IPS-18c (cell line): ENCODE measurements around the gene ZMIZ1.

Experiments used
- H3K4me3 ChIP-seq: 2 replicates; pipeline ENCODE4 v1.7.0; 2013; ENCODE audit warnings: low read depth, mild to moderate bottlenecking, low read length, moderate library complexity; ENCODE audit not compliant: insufficient read depth
- H3K9me3 ChIP-seq: one replicate; pipeline ENCODE4 v1.6.1; 2013; ENCODE audit warnings: mild to moderate bottlenecking, low read length, moderate library complexity; ENCODE audit not compliant: control insufficient read depth, insufficient read depth

Gene ZMIZ1

DNA sequence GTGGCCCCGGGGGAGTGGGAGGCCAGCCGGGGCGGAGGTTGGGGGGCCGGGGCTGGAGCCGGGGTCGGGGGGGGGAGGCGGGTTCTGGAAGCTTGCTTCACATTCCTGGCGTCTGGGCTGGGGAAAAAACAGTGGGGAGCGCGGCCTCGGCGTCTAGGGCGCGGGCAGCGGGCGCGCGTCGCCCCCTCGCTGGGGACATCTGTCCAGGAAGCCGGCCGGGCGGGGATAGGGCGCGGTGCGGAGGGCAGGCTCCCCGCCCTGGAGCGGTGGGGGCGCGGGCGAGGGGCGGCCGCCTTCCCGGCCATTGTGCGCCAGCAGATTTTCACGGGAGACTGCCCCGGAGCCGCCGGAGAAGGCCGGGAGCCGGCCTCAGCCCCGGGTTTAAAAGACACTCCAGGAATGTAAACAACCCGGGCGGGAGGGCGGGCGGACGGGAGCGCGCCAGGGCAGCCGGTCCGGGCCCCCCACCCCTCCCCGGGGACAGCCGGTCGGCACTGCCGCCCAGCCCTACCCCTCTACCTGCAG, 1.4 kb downstream of the ZMIZ1 start:
- Histone ChIP-seq H3K9me3 (no peaks in the 10 kb centered on the region), H3K4me3 (peak overlapping the region; percentile 92)

DNA sequence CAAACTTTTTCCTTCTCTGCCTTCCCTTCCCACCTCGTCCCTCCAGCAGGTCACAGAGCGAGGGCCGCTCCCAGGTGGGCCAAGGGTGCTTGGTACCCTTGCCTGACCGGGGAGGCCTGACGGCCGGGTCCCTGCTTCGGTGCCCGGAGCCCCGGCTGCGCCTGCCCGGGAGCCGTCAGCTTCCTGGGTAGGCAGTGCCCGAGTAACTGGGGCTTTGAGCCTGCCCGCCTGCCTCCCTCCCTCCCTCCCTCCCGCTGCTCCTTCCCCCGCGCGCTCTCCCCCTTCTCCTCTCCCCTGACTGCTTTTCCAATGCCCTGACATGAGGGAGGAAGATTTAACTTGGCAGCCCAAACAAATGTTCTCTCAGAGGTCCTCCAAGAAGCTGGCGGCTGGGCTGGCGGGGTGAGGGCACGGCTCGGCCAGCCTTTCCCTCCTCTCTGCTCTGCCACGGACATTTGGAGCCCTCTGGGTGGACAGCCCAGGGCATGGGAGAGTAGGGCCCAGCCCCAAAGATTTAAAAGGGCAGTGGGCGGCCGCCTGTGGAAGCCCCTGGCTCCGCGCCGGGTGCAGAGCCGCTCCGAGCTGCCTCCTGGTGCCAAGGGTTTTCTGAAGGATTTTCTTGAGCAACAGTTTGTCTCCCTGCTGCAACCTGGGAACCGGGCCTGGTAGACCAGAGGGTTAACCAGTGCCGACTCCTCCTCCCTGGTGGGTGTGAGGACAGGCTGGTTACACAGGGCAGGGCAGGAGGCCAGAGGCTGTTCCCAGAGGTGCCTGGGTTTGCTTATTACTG, 2.0 kb downstream of the ZMIZ1 start:
- peak overlapping the region; percentile 92 for H3K4me3 ChIP-seq
- H3K9me3 ChIP-seq, result no peaks in the 10 kb centered on the region

DNA sequence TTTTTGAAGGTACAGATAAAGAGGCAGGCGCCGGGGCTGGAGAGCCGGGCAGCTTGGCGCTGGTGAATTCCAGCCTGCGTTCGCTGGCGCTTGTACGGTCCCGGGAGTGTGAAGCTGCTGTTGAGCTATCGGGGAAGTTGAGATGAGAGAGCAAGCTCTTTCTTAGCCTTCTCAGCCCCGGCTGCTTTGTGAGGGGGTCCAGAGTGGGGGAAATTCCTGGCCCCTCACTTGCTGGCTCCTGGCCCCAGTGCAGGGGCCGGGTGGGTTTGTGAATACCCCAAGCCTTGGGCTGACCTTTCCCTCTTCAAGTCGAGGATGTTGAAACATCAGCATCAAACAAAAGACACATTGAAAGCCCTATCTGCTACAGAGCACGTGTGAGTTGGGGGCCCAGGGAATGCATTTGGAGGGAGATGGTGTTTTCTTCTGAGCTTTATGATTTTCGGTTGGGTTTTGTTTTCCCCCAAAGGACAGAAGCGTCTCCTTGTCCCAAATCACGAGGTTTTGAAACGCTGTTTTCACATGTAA, 2.7 kb downstream of the ZMIZ1 start:
- peak overlapping the region; percentile 92 for H3K4me3 ChIP-seq
- H3K9me3 ChIP-seq, result no peaks in the 10 kb centered on the region

DNA sequence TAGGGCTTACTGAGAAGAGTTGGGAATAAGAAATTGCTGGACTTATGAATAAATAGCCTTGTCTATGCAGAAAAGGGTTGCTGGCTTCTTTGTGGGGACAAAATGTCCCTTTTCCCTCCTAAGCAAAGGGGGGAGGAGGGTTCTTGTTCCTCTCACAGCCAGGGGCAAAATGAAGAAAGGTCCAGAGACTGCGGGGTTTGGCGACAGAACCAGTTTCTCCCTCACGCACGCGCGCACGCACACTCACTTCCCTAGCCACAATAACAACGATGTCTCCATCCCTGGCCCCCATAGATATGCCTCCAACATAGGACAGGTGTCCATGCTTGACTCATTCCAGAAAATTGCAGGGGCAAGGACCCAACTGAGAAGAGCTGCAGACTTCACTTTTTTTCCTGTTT, 3.3 kb downstream of the ZMIZ1 start:
- H3K9me3 ChIP-seq, result no peaks in the 10 kb centered on the region
- no peak overlapping the region; the same call in 1 of the 2 replicates for H3K4me3 ChIP-seq

DNA sequence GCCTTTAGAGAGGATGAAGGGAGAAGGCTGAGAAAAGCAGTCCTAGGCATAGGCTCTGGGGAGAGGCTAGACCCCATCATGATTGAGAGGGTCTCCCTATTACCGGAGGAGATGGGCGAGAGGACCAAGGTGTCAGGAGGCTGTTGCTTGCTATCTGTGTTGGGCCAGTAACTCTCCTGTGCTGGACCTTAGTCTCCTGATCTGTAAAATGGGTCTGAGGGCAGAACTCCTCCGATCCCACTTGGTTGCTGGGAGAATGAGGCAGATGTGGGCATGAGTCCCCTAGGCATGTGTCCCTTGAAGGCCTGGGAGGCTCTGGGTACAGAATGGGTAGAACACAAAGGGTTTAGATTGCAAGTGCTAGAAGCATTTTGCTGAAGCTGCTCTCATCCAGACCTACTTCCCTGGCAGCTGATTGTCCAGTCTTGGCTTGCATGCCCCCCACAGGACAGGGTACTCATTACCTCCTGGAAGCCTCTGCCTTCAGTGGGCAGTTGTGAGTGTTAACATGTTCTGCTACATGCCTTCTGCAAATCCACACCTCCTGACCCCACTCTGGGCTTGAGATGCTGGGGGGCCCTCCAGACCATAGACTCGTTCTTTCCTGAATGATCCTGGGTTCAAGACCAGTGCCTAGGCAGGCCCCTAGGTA, 4.4 kb downstream of the ZMIZ1 start:
- no peaks in the 10 kb centered on the region for H3K9me3 ChIP-seq
- H3K4me3 ChIP-seq, result no peak overlapping the region

DNA sequence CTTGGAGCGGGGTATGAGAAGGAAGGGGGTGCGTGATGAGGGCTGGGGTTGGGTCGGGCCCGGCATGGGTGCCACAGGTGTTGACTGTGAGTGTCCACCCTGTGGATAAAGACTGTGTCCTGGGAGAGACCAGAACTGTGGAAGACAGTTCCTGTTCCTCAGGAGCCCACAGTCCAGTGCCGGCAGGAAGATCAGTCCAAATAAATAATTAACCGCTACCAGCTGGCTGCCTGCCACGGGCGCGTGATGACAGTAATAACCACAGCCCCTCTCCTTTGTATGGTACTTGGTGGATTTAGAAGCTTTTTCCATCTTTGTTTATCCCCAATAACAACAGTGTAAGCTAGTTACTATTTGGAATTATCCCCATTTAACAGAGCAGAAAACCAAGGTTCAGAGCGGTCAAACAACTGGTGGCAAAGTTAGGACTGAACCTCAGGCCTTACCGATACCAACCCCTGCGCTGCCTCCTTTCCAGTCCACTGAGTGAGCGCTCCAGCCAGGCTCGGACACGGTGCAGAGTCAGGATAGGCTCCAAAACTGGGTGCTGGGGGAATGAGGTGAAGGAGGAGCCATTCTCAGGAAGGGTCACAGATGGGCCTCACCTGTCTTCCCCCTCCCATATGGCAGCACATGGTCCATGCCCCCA, 5.1 kb downstream of the ZMIZ1 start:
- Histone ChIP-seq H3K9me3 (no peaks in the 10 kb centered on the region), H3K4me3 (no peak overlapping the region)

DNA sequence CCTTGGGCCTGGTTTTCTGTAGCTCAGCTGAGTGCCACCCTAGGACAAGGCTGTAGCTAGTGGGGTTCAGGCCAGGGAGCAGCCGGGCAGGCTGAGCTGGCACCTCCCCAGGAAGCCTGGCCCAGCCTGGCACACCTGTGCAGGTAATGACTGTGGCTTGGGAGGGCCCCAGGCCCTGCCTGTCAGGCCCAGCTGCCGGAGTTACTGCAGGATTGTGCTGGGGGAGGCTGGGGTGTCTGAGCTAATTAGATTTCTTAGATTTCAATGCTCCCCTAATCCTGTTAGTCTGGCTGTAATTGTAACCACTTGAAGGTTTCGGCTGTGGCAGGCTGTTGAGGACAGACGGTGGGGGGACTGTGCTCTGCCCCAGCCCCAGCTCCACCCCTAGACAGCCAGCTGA, 6.0 kb downstream of the ZMIZ1 start:
- Histone ChIP-seq H3K9me3 (no peaks in the 10 kb centered on the region), H3K4me3 (no peak overlapping the region)

DNA sequence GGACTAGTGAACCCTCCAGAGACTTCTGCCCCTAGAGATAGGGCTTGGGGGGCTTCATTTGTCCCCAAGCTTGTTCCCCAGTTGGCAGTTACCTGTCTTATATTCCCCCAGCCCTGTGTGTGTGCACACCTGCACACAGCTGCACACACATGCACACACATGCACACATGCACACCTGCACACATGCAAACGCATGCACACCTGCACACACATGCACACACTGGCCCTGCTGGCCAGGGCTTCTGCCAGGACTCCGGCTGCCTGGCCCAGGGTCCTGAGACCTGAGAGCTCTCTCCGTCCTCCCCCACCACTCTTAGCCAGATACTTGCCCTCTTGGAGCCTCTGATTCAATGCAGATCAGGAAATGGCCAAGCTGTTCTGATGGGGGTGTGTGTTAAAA, 6.7 kb downstream of the ZMIZ1 start:
- Histone ChIP-seq H3K4me3 (no peak overlapping the region), H3K9me3 (no peaks in the 10 kb centered on the region)

DNA sequence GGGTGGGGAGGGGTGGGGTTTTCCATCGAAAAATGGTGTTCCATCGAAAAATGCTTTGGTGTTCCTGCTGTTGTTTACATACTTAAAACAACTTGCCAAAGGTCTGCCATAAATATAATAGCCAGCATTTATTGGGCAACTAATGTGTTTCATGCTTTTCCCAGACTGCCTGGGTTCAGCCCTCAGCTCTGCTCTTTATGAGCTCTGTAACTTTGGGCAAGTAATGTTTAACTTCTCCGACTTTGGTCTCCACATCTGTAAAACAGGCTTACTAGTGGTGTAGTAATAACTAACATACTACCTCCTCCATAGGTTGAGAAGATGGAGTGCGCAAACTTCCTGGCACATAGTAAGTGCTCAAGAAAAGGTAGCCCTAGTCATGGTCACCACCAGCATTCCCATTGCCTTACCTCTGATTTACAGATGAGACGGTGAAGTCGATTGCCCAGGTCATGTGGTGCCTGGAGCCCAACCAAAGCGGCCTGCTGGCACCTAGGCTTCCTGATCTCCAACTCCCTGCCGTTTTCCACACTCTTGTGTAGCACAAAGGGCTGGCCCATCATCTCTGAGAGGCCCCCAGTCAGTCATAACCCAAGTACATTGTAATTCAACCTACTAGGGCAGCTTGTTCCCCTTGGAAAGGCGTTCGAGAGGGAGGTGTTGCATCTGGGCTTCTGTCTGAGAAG, 8.9 kb downstream of the ZMIZ1 start:
- Histone ChIP-seq H3K9me3 (no peaks in the 10 kb centered on the region), H3K4me3 (no peak overlapping the region)

DNA sequence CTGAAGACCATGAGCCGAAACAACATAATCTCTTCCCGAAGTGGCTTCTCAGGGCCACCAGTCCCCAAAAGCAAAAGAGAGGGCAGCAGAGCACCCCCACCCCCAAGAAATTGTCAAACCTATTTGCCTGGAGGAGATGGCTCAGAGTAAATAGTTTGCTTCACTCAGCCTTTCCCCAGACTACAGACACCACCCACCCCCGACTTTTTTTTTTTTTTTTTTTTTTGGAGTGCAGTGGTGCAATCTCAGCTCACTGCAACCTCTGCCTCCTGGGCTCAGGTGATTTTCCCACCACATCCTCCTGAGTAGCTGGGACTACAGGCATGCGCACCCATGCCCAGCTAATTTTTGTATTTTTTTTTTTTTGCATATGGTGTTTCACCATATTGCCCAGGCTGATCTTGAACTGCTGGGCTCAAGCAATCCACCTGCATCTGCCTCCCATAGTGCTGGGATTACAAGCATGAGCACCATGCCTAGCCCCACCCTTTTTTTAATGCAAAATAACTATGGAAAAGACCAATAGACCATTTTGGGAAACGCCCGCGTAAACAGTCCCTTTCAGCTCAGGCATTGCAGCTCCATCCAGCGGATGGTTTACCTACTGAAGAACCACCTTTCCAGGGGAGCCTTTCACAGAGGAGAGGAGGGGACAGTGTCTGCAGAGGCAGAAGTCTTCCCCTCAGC, 9.7 kb downstream of the ZMIZ1 start:
- H3K4me3 ChIP-seq, result no peak overlapping the region

DNA sequence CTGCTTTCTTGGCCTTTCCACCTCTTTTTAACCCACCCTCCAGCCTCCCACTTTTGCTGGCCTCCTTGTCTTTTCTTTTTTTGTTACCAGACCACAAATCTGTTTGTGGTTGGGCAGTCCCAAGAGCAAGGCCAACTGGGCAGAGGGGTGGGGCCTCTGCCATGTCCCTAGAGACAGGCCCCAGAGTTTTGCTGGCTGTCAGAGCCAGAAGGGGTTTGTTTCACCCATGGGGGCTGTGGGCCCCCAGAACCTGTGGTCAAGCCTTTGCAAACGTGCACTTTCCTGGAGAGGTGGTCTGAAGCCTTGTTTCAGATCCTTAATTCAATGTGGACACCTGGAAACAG, 10.3 kb downstream of the ZMIZ1 start:
- H3K9me3 ChIP-seq, result no peaks in the 10 kb centered on the region
- H3K4me3 ChIP-seq, result no peak overlapping the region

More for the DNA sequence above, 9.7 kb downstream of the ZMIZ1 start:
- no peaks in the 10 kb centered on the region for H3K9me3 ChIP-seq

DNA sequence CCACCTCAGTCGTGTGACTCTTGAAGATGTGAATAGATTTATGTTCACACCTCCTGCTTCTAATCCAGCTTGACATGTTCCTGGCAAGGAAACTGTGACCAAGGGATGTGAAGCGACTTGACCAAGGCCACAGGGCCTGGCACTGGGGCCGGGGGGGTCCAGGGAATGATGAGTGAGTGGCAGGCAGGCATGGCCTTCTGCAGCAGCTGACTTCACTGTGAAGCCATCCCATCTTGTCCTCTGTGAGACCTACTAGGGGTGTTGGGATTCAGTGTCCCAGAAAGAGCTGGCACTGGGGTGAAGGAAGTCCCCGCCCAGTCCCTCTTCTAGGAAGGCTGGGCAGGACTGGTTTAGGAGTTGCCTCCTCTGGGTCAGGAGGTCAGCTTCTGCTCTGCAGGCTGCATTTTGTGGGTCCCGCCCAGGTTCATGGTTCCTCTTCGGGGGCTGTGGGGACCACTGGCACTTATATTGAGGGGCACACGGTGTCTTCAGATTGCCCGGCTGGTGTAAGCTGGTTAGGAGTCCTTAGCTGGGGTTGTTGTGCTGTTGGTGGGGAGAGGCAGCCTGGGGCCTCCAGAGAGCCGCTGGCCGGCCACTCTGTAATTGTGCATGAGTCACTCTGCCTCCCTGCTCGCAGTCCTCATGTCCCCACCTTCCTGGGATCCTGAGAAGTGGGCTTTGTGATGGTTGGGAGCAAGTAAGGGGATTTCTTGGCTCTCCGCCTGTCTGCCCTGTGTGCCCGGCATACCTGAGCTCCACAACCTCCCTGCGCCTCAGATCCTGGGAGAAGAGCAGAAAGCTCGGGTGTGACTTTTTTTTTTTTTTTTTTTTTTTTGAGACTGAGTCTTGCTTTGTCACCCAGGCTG, 11.0 kb downstream of the ZMIZ1 start:
- Histone ChIP-seq H3K9me3 (no peaks in the 10 kb centered on the region), H3K4me3 (no peak overlapping the region)

DNA sequence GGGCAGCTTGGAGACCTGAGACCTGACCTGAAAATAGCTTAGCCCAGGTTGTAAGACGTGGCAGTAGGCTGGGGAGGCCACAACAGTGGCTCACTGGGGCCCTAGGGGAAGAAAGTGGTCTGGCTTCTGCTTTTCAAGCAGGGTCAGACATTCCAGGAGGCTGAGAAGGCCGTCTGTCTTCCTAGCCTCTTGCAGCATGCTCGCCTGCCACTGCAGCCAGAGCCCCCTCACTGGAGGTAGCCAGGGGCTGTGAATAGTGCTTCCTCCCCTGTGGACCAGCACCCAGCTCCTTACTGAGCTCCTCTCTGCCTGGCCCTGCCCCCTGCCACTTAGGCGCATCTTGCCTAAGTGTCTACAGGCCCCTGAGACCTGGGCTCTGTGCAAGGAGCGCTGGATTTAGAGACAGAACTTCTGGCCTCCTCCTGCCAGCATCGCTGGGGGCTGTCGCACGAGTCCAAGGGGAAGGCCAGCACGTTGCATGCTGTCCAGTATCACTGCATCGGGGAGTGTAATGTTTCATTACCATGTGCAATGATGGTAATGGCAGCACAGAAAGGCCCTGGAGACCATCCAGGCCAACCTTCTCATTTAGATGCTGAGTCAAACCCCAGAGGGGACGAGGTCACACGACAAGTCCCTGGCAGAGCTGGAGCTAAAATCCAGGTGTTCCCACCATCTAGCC, 12.7 kb downstream of the ZMIZ1 start:
- H3K9me3 ChIP-seq, result no peaks in the 10 kb centered on the region
- H3K4me3 ChIP-seq, result no peak overlapping the region

DNA sequence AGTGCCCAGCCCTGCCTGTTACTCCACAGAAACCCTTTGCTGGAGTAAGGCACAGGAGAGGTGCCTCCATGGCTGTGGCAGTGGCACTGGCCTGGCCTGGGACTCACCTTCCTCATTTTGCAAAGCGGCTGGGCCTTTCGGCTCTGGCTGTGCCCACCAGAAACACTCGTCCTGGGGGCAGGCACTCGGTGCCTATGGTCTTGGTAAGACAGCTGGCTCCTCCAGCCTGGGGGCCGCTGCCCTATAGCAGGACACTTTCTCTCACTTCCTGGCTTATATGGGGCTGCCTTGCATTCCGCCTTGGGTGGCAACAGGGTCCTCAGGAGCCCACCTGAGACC, 13.2 kb downstream of the ZMIZ1 start:
- no peak overlapping the region for H3K4me3 ChIP-seq
- no peaks in the 10 kb centered on the region for H3K9me3 ChIP-seq

DNA sequence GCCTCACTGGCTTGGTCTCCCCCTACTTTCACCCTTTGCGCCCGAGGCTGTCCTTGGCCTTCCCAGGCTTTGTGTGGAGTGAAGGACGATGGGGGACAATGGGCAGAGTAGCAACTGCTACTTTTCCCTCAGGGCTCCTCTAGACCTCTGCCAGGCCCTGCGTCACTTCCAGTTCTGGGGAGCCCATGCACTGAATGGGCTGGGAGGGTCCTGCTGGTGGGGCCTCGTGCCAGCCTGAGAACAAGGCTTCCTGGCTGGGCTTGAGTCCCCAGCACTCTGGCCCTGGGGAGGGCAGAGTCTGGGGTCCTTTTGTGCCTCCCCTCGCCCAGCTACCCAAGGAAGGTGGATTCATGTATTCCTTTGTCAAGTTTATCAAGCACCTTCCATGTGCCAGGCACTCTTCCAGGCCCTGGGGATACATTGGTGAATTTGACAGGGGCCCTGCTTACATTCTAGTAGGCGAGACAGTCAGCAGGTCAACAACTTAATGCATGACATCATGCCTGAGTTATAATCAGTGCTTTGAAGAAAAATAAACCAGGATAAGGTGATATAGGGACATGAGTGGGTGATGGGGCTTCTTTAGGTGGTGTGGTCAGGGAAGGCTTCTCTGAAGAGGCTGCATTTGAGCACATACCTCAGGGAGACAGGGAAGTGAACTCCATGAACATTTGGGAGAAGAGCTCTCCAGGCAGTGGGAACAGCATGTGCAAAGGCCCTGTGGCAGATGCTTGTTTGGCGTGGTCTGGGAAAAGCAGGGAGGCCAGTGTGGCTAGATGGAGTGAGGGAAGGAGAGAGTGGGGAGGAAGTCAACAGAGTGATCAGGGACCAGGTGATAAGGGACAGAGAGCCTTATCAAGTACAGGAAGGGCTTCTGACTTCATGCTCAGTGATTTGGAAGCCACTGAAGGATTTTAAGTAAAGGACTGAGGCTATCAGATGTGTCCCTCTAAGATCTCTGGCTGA, 14.1 kb downstream of the ZMIZ1 start:
- H3K9me3 ChIP-seq, result no peaks in the 10 kb centered on the region
- no peak overlapping the region for H3K4me3 ChIP-seq
